ENCODE measurements around the gene MEX3C. TPM values are rescaled to one million over a fixed set of nuclear protein-coding genes. Genes with fewer than 3 reads are reported as not detected.

The MEX3C gene
- total and polyA plus RNA-seq, 2 experiments from 2014 or later: 14.4 to 41.3 TPM

DNA sequence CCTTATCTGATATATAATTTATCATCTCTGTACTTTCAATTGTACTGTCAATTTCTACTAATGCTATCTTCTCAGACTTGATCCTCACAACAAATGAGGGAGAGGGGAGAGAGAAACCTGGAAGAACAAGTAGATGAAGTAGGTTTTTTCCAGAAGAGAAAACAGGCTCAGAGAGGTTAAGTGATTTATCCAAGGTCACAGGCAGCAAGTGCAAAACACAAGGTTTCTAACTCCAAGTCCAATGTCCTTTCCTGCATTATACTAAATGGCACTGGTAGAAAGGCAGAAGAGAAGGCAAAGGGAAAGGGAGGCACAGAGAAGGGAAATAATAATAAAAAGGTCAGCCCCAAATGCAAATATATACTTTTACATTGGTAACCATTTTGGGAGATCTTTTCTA lies 7.5 kb downstream of the MEX3C start:
- no peak overlapping the region for H3K4me3 ChIP-seq
- no peaks in the 10 kb centered on the region for H3K27me3 ChIP-seq
- no peaks in the 10 kb centered on the region for H3K36me3 ChIP-seq
- no peak for DNase-seq (ENCODE audit: low read depth in 1 of 2, low spot score in 1 of 2)
- TF ChIP-seq, protein P1, sequence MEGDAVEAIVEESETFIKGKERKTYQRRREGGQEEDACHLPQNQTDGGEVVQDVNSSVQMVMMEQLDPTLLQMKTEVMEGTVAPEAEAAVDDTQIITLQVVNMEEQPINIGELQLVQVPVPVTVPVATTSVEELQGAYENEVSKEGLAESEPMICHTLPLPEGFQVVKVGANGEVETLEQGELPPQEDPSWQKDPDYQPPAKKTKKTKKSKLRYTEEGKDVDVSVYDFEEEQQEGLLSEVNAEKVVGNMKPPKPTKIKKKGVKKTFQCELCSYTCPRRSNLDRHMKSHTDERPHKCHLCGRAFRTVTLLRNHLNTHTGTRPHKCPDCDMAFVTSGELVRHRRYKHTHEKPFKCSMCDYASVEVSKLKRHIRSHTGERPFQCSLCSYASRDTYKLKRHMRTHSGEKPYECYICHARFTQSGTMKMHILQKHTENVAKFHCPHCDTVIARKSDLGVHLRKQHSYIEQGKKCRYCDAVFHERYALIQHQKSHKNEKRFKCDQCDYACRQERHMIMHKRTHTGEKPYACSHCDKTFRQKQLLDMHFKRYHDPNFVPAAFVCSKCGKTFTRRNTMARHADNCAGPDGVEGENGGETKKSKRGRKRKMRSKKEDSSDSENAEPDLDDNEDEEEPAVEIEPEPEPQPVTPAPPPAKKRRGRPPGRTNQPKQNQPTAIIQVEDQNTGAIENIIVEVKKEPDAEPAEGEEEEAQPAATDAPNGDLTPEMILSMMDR (IDR thresholded peaks at IDR 0.05; ENCODE audit: low read depth, low read length): no peak
- H3K4me1 ChIP-seq (ENCODE audit: low read depth): peaks cover 45% of the 10 kb centered on the region
- H3K27ac ChIP-seq: no peak overlapping the region
- H3K9me3 ChIP-seq (ENCODE audit: low read depth): no peaks in the 10 kb centered on the region

DNA sequence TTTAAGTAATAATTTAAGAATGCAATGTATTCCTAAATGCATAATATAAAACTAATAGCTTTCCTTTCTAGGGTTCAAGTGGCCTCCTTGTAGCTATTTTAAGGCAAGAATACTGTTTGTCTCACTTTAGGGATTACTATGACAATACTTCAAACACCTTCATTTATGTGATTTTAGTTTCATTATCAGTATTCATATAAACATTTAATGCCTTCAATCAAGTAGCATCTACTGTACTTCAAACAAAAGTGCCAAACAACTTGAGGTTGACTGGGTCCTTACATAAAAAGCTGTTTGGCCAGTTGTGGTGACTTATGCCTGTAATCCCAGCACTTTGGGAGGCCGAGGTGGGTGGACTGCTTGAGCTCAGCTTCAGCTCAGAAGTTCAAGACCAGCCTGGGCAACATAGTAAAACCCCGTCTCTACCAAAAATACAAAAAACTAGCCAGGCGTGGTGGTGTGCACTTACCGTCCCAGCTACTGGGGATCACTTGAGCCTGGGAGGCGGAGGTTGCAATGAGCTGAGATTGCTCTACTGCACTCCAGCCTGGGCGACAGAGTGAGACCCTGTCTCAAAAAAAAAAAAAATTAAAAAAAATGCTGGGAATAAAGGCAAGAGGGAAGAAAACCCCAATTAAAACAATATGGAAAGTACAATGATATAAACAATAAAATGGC lies 9.3 kb downstream of the MEX3C start:
- Histone ChIP-seq H3K27ac (no peak overlapping the region), H3K4me1 (ENCODE audit: low read depth) (peaks cover 28% of the 10 kb centered on the region), H3K36me3 (no peaks in the 10 kb centered on the region), H3K27me3 (no peaks in the 10 kb centered on the region), H3K4me3 (no peak overlapping the region), H3K9me3 (ENCODE audit: low read depth) (no peaks in the 10 kb centered on the region)
- DNase-seq (ENCODE audit: low read depth in 1 of 2, low spot score in 1 of 2): no peak
- TF ChIP-seq, protein P1 (IDR thresholded peaks at IDR 0.05; ENCODE audit: low read depth, low read length): no peak

DNA sequence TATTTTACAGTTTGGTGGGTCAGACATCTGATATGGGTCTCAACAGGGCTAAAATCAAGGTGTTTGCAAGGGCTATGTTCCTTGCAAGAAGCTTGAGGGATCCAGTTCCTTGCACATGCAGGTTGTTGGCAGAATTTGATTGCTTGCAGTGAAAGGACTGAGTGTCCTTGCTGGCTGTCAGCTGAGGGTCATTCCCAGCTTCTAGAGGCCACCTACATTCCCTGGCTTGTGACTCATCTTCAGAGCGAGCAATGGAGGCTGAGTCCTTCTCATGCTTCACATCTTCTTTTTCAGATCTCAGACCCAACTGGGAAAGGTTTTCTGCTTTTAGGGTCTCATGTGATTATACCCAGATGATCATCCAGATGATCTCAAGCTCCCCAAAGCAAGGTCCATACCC lies 12.4 kb downstream of the MEX3C start:
- no peak for DNase-seq (ENCODE audit: low read depth in 1 of 2, low spot score in 1 of 2)
- Histone ChIP-seq H3K27ac (no peak overlapping the region), H3K27me3 (no peaks in the 10 kb centered on the region), H3K36me3 (no peaks in the 10 kb centered on the region), H3K4me1 (ENCODE audit: low read depth) (peaks cover under 1% of the 10 kb centered on the region), H3K4me3 (no peak overlapping the region), H3K9me3 (ENCODE audit: low read depth) (no peaks in the 10 kb centered on the region)
- TF ChIP-seq, protein P1 (IDR thresholded peaks at IDR 0.05; ENCODE audit: low read depth, low read length): no peak

DNA sequence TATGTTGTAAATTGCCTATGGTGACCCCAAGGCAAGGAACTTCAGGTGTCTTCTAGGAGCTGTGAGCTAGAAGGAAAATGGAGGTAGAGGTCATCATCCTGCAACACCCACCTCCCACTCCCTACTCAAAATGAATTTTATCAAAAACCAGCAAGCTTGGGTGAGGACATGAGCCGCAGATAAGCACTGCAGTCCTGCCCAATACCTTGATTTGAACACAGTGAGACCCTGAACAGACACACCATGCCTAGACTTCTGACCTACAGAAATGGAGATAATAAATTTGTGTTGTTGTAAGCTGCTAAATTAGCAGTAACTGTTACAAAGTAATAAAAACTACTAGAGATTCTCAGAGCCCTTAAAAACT lies 13.4 kb downstream of the MEX3C start:
- Histone ChIP-seq H3K4me3 (no peak overlapping the region), H3K9me3 (ENCODE audit: low read depth) (no peaks in the 10 kb centered on the region), H3K27me3 (no peaks in the 10 kb centered on the region), H3K4me1 (ENCODE audit: low read depth) (no peaks in the 10 kb centered on the region), H3K36me3 (no peaks in the 10 kb centered on the region), H3K27ac (no peak overlapping the region)
- TF ChIP-seq, protein P1 (IDR thresholded peaks at IDR 0.05; ENCODE audit: low read depth, low read length): no peak
- DNase-seq (ENCODE audit: low read depth in 1 of 2, low spot score in 1 of 2): no peak

DNA sequence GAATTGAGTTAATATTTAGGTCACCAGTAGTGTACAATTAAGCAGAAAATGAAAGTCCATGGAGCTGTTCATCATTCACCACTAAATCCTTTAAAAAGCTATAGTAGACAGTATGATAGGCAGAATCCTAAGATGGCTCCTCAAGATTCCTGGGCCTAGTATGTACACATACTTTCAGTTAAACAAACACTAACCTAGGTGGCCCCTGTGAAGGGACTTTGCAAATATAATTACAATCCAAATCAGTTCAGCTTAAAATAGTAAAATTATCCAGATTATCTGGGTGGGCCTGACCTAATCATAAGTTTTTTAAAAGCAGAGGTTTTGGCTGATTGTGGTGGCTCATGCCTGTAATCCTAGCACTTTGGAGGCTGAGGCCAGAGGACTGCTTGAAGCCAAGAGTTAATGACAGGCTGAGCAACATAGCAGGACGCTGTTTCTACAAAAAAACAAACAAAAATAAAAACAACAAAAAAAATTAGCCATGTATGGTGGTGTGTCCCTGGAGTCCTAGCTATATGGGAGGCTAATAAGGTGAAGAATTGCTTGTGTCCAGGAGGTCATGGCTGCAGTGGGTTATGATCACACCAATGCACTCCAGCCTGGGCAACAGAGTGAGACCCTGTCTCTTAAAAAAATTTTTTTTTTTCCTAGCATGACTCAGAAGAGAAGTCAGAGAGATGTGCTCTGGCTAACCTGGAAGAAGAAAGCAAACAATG lies 13.9 kb downstream of the MEX3C start:
- no peak overlapping the region for H3K4me3 ChIP-seq
- H3K9me3 ChIP-seq (ENCODE audit: low read depth): no peaks in the 10 kb centered on the region
- DNase-seq (ENCODE audit: low read depth in 1 of 2, low spot score in 1 of 2): no peak
- H3K27me3 ChIP-seq: no peaks in the 10 kb centered on the region
- no peak overlapping the region for H3K27ac ChIP-seq
- no peaks in the 10 kb centered on the region for H3K4me1 ChIP-seq (ENCODE audit: low read depth)
- no peaks in the 10 kb centered on the region for H3K36me3 ChIP-seq
- TF ChIP-seq, protein P1 (IDR thresholded peaks at IDR 0.05; ENCODE audit: low read depth, low read length): no peak

Data from cardiac muscle cell (in vitro differentiated cells and primary cell).